HG03469 (cell line): ENCODE measurements around the gene EEF1A1.
A peak's percentile ranks its signal among the peaks of the same experiment; 100 is the strongest.
"Not testable (repeated sequence)": the region's sequence is repeated elsewhere in the genome, so short reads cannot be mapped to it uniquely, and the experiment has no call there.

Source experiments
- ATAC-seq: cut with Tn5 transposase; IDR thresholded peaks from one replicate; pipeline ENCODE4 v1.9.1; 2021; ENCODE audit warnings: mild to moderate bottlenecking, moderate library complexity, moderate number of reproducible peaks; ENCODE audit not compliant: unreplicated experiment

Gene EEF1A1

GRCh38 chr6:73520688-73521350 lies at the start of gene EEF1A1:
EEF1A1 (minus strand) TSS chr6:73521032; CDS start chr6:73520026, 1,006 bp downstream.
- ATAC-seq, result peak; percentile 45

DNA sequence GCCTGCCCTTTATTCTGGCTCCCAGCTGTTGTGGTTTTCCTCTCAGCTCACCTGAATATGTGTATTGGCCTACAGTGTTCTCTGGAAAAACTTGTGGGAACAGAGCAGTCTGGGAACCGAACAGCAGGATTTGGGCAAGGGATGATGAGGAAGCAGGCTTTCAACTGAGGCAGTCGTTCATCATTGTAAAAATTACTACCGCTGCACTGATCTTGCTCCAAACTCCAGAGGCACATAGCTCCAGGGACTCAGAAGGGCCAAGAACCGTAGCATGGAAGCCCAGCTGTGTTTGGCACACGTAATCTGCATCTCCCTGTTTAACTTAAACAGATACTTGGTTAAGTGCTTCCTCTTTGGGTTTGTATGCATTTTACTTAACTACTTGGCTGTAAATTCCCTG lies 48.3 kb upstream of the EEF1A1 start:
- no peak for ATAC-seq

GRCh38 chr6:73566954-73567591 lies 46.2 kb upstream of the EEF1A1 start:
- no peak for ATAC-seq

GRCh38 chr6:73566486-73566871 lies 45.6 kb upstream of the EEF1A1 start:
- not testable (repeated sequence) for ATAC-seq

- no peak for ATAC-seq
Measured at GRCh38 chr6:73565767-73566485, 45.1 kb upstream of the EEF1A1 start.

DNA sequence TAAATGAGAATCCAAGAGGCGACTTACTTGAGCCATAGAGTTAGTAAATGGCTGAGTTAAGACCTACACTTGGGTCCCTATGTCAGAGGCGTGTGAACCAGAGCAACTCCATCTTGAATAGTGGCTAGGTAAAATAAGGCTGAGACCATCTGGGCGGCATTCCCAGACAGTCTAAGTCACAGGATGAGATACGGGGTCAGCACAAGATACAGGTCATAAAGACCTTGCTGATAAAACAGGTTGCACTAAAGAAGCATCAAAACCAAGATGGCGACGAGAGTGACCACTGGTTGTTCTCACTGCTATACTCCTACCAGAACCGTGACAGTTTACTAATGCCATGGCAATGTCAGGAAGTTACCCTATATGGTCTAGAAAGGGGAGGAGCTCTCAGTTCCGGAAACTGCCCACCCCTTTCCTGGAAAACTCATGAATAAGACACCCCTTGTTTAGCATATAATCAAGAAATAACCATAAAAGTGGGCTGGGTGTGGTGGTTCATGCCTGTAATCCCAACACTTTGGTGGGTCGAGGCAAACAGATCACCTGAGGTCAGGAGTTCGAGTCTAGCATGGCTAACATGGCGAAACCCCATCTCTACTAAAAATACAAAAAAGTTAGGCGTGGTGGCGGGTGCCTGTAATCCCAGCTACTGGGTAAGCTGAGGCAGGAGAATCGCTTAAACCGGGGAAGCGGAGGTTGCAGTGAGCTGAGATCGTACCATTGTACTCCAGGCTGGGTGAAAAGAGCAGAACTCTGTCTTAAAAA lies 43.9 kb upstream of the EEF1A1 start:
- no peak for ATAC-seq

DNA sequence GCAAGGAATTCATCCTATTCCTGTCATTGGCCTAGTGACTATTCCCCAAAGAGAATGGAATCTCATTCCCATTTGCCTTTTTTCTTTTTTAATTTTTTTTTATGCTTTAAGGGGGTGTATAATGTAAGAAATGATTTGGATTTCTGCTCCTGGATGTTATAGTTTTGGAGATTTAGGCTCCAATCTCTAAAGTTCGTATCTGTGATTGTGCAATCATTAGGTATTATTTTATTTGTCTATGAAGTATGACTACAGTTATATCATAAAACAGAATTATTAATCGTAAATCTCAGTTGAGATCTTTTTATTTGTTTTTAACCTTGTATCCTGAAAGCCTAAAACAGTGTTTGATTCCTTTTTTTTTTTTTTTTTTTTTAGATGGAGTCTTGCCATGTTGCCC lies 41.7 kb upstream of the EEF1A1 start:
- no peak for ATAC-seq

DNA sequence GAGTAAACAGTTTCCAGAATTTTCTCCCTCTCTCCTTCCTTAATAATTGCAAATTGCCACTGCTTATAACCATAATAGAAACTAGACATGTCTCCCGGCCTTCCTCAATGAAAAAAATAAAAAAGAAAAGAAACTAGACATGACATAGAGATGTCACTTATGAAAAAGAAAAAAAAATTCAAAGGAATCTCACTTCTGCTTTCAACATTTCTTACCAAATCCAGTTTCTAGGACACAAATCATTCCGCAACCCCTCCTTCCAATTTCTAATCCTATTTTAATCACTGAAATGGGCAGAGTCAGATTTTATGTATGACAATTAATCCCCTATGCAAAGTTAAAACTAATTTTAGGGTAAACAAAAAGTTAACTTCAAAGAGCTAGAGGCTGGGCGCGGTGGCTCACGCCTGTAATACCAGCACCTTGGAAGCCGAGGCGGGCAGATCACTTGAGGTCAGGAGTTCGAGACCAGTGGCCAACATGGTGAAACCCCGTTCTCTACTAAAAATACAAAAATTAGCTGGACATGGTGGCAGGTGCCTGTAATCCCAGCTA lies 40.1 kb upstream of the EEF1A1 start:
- no peak for ATAC-seq

DNA sequence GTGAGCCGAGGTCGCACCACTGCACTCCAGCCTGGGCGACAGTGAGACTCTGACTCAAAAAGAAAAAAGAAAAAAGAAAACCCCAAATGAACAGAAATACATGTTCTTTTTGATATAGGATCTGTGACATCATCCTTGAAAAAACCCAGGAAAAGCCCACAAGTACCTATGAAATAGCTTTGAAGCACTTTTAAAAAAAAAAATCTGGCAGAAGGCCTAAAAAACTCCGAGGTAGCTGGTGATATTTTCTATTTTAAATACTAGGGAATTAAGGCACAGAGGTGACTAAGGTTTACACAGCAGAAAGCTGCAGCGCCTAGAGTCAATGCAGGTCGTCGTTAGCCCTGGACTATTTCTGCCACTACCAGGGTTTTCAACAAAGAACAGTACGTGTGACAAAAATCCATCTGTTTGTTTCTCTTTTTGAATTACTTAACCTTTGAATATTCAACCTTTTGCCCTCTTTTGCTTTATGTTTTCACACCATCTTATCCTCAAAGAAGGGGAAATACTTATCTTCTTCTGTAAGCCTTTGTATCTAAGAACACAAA lies 39.4 kb upstream of the EEF1A1 start:
- ATAC-seq, result no peak

DNA sequence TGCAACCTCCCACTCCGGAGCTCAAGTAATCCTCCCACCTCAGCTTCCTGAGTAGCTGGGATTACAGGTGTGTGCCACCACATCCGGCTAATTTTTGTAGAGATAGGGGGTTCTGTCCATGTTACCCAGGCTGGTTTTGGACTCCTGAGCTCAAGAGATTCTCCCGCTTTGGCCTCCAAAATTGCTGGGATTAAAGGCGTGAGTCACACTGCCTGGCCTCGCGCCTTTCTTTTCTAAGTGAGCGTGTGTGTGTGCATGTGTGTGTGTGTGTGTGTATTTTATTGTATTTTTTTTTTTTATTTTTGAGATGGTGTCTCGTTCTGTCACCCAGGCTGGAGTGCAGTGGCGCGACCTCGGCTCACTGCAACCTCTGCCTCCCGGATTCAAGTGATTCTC lies 38.6 kb upstream of the EEF1A1 start:
- ATAC-seq, result not testable (repeated sequence)

- ATAC-seq, result peak; percentile 44
Measured at GRCh38 chr6:73558624-73559398, 38.0 kb upstream of the EEF1A1 start.

DNA sequence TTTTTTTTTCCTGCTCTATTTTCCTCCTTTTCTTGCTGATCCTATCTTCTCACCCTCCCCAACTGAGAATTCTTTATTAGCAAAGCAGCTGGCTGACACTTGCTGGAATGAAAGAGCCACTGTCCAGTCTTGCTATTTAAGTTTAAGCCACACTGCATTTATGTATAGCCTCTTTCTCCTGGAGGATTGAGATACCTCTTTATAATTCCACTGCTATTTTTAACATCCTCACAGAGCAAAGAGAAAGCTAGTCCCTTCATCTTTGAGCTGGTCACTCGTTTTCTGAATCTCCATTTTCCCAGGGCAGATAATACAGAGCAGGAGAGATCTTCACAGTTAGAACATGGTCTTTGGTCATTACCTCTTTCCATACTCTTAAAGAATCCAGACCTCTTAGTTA lies 36.0 kb upstream of the EEF1A1 start:
- no peak for ATAC-seq

DNA sequence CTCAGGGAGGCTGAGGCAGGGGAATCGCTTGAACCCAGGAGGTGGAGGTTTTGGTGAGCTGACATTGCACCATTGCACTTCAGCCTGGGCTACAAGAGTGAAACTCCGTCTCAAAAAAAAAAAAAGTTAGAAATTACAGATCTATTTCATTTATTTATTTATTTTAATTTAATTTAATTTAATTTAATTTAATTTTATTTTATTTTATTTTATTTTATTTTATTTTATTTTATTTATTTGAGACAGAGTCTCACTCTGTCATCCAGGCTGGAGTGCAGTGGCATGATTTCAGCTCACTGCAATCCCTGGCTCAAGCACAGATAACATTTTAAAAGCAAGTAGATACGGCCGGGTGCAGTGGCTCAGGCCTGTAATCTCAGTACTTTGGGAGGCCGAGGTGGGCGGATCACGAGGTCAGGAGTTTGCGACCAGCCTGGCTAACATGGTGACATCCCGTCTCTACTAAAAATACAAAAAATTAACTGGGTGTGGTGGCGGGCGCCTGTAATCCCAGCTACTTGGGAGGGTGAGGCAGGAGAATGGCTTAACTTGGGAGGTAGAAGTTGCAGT lies 34.6 kb upstream of the EEF1A1 start:
- not testable (repeated sequence) for ATAC-seq

- not testable (repeated sequence) for ATAC-seq
Measured at GRCh38 chr6:73551115-73551514, 30.3 kb upstream of the EEF1A1 start.

GRCh38 chr6:73548458-73549446 lies 27.9 kb upstream of the EEF1A1 start:
- ATAC-seq, result no peak

DNA sequence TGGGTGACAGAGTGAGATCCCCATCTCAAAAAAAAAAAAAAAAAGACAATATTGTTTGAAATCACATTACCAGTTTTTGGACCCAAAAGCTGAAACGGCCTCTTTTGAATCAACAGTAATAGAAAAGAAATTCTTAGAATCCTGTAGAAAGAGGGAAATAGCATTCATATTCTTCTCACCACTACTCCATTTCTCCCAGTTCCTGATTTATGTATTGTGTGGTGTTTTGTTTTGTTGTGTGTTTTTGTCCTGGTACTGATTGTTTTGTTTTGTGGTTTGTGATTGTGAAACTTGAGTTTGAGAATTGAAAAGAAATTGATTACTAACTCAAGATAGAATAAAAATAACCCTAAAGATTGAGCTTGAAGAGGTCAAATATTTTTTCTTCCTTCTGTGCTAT lies 26.2 kb upstream of the EEF1A1 start:
- no peak for ATAC-seq

- ATAC-seq, result no peak
Measured at GRCh38 chr6:73542891-73543290, 22.1 kb upstream of the EEF1A1 start.

DNA sequence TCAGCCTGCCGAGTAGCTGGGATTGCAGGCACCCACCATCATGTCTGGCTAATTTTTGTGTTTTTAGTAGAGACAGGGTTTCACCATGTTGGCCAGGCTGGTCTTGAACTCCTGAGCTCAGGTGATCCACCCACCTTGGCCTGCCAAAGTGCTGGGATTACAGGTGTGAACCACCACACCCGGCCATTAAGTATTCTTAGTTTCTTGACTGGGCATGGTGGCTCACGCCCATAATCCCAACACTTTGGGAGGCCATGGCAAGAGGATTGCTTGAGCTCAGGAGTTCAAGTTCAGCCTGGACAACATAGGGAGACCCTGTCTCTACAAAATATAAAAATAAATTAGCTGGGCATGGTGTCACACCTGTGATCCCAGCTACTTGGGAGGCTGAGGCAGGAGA lies 21.6 kb upstream of the EEF1A1 start:
- not testable (repeated sequence) for ATAC-seq
